ENCODE data around the gene TUFT1.

GRCh38 chr1:151526735-151527525 lies 13.2 kb upstream of the TUFT1 start:
- TF ChIP-seq CTCF (conservative IDR thresholded peaks at IDR 0.05; ENCODE audit: low read depth, low read length), result no peak
- no peak for TF ChIP-seq MAZ (IDR thresholded peaks at IDR 0.05; ENCODE audit: borderline replicate concordance, low read depth, low read length)
- no peak for TF ChIP-seq SMC3 (IDR thresholded peaks at IDR 0.05; ENCODE audit: low read depth, low read length)
- TF ChIP-seq RFX5 (IDR thresholded peaks at IDR 0.05; ENCODE audit: low read depth, low read length), result no peak
- TF ChIP-seq FOS (IDR thresholded peaks at IDR 0.05; ENCODE audit: low read depth, low read length), result no peak
- TF ChIP-seq CHD1 (IDR thresholded peaks at IDR 0.05; ENCODE audit: low read depth, low read length), result no peak
- no peak for TF ChIP-seq POLR2A (IDR thresholded peaks at IDR 0.05; ENCODE audit: low read depth, low read length)
- no peak for TF ChIP-seq MAFK (IDR thresholded peaks at IDR 0.05; ENCODE audit: low read depth, low read length)
- TF ChIP-seq ELK1 (IDR thresholded peaks at IDR 0.05; ENCODE audit: borderline replicate concordance, low read depth, low read length), result no peak
- TF ChIP-seq USF2 (IDR thresholded peaks at IDR 0.05; ENCODE audit: low read depth, low read length), result no peak
- no peak for TF ChIP-seq CEBPB (IDR thresholded peaks at IDR 0.05; ENCODE audit: low read depth, low read length)
